ENCODE data around the gene B4GALT2.

DNA sequence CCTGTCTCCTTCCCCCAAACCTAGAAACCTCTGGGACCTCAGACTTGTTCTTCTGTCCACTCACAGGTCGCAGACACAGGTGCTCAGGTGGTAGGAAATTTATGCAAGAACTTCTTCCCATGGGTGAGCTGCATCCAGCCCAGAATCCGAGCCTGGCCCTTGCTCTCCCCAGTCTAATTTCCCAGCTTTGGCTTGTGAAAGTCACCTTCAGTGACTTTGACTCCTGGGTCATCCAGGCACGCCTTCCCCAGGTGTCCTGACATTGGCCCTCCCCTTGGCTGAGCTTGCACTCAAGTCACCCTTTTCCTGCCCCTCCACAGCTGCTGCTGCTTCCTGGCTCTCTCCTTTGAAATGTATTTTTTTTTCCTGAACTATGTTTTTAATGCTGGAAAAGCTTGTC lies 25.6 kb upstream of the B4GALT2 start:
- TF ChIP-seq EZH2phosphoT487 (IDR thresholded peaks at IDR 0.05; ENCODE audit: low read length) (no peak), EZH2 (optimal IDR thresholded peaks at IDR 0.05; ENCODE audit: low read depth, low read length) (no peak)
- TF ChIP-seq, protein P1, sequence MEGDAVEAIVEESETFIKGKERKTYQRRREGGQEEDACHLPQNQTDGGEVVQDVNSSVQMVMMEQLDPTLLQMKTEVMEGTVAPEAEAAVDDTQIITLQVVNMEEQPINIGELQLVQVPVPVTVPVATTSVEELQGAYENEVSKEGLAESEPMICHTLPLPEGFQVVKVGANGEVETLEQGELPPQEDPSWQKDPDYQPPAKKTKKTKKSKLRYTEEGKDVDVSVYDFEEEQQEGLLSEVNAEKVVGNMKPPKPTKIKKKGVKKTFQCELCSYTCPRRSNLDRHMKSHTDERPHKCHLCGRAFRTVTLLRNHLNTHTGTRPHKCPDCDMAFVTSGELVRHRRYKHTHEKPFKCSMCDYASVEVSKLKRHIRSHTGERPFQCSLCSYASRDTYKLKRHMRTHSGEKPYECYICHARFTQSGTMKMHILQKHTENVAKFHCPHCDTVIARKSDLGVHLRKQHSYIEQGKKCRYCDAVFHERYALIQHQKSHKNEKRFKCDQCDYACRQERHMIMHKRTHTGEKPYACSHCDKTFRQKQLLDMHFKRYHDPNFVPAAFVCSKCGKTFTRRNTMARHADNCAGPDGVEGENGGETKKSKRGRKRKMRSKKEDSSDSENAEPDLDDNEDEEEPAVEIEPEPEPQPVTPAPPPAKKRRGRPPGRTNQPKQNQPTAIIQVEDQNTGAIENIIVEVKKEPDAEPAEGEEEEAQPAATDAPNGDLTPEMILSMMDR (IDR thresholded peaks at IDR 0.05; ENCODE audit: low read length): no peak

Data from MM.1S (cell line).